K562 (cell line): ENCODE measurements around the gene HLCS. TPM values are rescaled to one million over a fixed set of nuclear protein-coding genes. Genes with fewer than 3 reads are reported as not detected.
A peak's percentile ranks its signal among the peaks of the same experiment; 100 is the strongest.

Source experiments
- CBX1 ChIP-seq: sonication (generic); IDR thresholded peaks from 2 replicates; pipeline ENCODE4 v1.6.1; 2016; ENCODE audit warnings: antibody characterized with exemption, low read depth, mild to moderate bottlenecking
- GATA2 ChIP-seq: sonication (generic); formaldehyde crosslinking; IDR thresholded peaks from 2 replicates; pipeline ENCODE4 v1.4.0; 2020; ENCODE audit warnings: mild to moderate bottlenecking, missing genetic modification reagents
- PYGO2 ChIP-seq: fragments of 450-650 bp; IDR thresholded peaks from 2 replicates; pipeline ENCODE4 v1.6.1; 2016; ENCODE audit warnings: mild to moderate bottlenecking, missing genetic modification characterization, moderate library complexity, missing compliant biosample characterization
- RBM22 ChIP-seq: fragments of 200-400 bp; formaldehyde crosslinking; IDR thresholded peaks from 2 replicates; pipeline ENCODE4 v1.6.1; 2018; ENCODE audit warnings: low read length, low read depth; ENCODE audit not compliant: poor library complexity, severe bottlenecking
- ZNF444 ChIP-seq: fragments of 250-450 bp; sonication (Bioruptor Pico); IDR thresholded peaks from 2 replicates; pipeline ENCODE4 v1.4.0; 2020; ENCODE audit warnings: mild to moderate bottlenecking, moderate library complexity
- polyA plus RNA-seq, 8 experiments: library from polyadenylated mRNA; depleted of rRNA in 4 of 8; stranded (reverse) in 5 of 8; unstranded in 3 of 8; fragments of >200 nt; fragmentation: Nextera tagmentation in 2 of 8; fragmentation: Illumina TruSeq in 1 of 8; extraction: Ambion mirVana in 2 of 8; extraction: Trizol in 1 of 8; gene quantifications; 2 replicates each; pipeline versions ENCODE4 v1.2.1 to v1.2.3, GENCODE V29; 2011 to 2014; ENCODE audit warnings: inconsistent platforms in 1 of 8, missing spikeins in 1 of 8
- total RNA-seq, 7 experiments: library from RNA; depleted of rRNA in 6 of 7; stranded (reverse); fragments of >200 nt in 6 of 7; fragmentation: Illumina TruSeq in 2 of 7; extraction: Trizol in 2 of 7; gene quantifications; 2 replicates each; pipeline versions ENCODE4 v1.2.1 to v1.2.3, GENCODE V29; 2011 to 2021; ENCODE audit warnings: low replicate concordance in 1 of 7
- TF ChIP-seq, protein P1 (sequence below): sonication (generic); formaldehyde crosslinking; IDR thresholded peaks from 2 replicates; pipeline ENCODE4 v1.8.0; 2022; ENCODE audit warnings: missing genetic modification reagents, mild to moderate bottlenecking, borderline replicate concordance
- TF ChIP-seq, protein P2 (sequence below): IDR thresholded peaks from 3 replicates; pipeline ENCODE4 v1.6.1; 2011; ENCODE audit warnings: borderline replicate concordance, mild to moderate bottlenecking; ENCODE audit not compliant: insufficient read length, insufficient read depth
- TF ChIP-seq, protein P3 (sequence below): sonication (generic); formaldehyde crosslinking; IDR thresholded peaks from 2 replicates; pipeline ENCODE4 v1.8.1; 2023; ENCODE audit warnings: mild to moderate bottlenecking, missing genetic modification reagents, moderate library complexity

HLCS gene
- total and polyA plus RNA-seq, 9 of the 15 experiments (the other 6 are each of a cell fraction or from before 2014, with no cell fraction given), result 3.0 to 21.5 (median 17.1) TPM

DNA sequence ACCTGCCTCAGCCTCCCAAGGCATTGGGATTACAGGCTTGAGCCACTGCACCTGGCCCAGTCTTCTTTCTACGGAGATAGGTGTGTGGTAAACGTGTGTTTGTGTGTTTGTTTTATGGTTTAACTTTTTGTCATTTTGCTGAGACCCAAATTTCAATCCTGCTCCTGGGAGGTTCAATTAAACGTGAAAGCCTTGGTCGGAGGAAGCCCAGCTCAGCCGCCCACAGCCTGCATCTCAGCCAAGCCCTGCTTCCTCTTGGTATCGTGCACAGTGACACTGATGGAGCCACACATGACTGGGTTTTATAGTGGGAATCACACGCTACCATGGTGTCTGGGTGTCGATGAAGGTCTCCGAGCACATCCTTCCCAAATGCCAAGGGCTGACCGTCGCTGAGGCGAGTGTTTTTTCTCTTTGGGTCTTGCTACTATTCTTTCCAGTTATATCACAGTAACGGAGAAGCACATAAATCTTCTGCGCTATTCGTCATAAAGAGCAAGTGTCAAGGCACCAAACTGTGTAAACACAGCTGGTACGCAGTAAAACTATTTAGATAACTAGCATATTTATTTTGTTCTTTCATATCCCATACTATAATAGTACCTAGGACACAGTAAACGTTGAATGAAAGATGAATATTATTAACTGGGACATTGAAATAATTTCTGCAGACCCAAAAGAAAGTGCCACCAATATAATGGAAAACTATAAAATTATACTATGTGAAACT is 39.3 kb downstream of the HLCS start (continued):
- TF ChIP-seq ZNF444 (no peak), PYGO2 (tag) (no peak), GATA2 (0 out of 2 replicates have a peak, but pooled peaks have one; percentile 14), RBM22 (no peak), CBX1 (no peak)
- TF ChIP-seq, protein P1, sequence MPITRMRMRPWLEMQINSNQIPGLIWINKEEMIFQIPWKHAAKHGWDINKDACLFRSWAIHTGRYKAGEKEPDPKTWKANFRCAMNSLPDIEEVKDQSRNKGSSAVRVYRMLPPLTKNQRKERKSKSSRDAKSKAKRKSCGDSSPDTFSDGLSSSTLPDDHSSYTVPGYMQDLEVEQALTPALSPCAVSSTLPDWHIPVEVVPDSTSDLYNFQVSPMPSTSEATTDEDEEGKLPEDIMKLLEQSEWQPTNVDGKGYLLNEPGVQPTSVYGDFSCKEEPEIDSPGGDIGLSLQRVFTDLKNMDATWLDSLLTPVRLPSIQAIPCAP (CRISPR knock-in tag), result no peak
- TF ChIP-seq, protein P2, sequence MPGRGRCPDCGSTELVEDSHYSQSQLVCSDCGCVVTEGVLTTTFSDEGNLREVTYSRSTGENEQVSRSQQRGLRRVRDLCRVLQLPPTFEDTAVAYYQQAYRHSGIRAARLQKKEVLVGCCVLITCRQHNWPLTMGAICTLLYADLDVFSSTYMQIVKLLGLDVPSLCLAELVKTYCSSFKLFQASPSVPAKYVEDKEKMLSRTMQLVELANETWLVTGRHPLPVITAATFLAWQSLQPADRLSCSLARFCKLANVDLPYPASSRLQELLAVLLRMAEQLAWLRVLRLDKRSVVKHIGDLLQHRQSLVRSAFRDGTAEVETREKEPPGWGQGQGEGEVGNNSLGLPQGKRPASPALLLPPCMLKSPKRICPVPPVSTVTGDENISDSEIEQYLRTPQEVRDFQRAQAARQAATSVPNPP, result no peak
- TF ChIP-seq, protein P3, sequence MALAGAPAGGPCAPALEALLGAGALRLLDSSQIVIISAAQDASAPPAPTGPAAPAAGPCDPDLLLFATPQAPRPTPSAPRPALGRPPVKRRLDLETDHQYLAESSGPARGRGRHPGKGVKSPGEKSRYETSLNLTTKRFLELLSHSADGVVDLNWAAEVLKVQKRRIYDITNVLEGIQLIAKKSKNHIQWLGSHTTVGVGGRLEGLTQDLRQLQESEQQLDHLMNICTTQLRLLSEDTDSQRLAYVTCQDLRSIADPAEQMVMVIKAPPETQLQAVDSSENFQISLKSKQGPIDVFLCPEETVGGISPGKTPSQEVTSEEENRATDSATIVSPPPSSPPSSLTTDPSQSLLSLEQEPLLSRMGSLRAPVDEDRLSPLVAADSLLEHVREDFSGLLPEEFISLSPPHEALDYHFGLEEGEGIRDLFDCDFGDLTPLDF (CRISPR knock-in tag), result no peak
